ENCODE measurements around the gene GCNT4.

GCNT4 gene

DNA sequence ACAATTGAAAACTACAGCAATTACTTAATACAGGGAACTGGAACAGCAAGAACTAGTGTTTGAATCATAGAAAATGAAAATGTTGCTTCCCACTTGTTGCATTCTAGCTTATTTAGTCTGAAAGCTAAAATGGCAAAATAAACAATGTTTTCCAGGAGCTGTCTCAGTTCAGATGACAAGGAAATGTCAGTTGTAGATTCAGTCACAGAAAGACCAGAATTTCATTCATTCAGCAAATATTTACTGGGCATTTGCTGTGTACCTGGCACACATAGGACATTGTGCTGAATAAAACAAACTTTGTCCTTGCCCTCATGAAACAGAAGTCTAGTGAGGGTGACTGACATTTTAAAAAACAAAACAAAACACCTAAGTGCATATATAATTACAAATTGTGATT is 41.5 kb downstream of the GCNT4 start:
- DNase-seq, result no peak

DNA sequence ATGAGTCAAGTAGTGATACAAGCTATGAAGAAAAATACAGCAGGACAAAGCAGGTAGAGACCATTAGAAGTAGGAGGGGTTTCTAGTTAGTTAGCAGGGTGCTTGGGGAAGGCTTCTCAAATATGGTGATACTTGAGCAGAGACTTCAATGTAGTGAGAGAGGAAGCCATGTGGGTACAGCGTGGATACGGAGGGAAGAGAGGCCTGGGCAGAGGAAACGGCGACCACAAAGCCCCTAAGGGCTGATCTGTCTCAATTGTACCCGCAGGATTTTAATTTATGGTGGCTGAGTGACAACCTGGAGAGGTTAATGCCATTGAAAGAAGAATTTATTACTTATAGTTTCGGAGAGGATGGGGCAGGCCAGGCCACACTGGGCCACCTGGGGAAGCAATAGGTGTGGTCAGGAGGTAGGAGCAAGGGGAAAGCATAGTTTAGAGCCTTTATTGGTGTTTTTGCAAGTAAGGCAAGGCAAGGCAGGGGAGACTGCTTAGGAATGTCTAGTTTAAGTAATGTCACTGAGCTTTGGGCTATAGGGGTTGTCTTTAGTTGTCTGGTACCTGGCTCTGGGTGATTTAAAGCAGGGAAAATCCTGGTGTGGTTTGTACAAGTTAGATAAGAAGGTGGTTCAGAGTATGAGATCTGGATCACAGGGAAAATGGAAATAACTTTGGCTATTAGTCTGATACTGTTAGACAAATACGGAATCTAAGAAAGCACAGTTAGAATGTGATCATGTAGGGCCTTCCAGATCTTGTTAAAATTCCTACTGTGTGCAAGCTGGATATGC is 42.6 kb downstream of the GCNT4 start:
- DNase-seq, result no peak

DNA sequence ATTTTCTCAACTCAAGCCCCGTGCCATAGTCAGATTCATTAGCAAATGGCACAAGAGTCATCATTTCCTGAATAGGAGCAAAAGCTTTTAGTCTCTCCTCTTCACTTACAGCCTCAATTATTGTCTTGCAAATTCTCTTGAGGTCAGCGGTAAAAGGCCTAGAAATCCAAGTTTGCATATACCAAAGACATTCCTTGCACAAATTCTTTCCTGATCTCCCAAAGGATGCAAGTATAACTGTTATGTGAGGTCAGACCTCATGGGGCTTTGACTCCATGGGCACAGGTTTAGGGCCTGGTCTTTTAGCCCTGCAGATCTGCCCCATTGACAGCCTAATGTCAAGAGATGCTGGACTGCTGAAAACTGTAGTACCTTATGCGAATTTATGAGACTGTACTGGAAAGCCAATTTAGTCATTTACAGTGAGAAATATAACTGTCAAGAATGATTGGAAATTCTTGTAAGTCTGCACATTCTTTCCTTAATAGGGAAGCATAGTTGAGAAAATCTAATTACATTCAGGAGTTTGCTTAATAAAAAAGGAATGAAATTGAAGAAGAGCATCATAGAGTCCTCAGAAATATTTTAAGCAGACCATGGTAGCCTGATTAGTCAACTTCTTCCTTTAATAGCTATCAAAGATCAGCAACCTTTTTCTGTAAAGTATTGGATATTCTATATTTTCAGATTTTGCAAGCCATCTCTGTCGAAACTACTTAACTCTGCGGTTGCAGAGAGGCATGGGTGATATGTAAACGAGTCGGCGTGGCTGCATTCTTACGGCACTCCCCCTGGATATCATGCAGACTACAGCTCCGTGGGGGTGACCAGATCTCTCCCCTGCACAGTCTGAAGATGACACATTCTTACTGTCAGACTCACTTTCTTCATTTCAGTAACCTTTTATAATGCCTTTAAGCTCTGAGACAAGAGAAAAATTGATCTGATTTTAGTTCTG is 45.2 kb downstream of the GCNT4 start:
- DNase-seq, result peak; percentile 3

DNA sequence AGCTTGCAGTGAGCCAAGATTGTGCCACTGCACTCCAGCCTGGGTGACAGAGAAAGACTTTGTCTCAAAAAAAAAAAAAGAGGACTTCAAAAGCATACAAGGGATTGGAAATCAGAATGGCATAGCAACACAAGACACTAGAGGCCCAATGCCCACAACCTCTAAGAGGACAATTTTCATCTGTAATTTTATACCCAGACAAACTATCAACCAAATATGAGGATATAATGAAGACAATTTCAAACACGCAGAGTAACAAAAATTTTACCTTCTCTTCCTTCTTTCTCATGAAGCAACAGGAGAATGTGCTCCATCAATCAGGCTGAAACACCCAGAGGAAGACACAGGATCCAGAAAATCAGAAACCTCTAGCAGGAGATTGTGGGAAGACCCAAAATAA is 46.8 kb downstream of the GCNT4 start:
- DNase-seq, result no peak

Data from retina (tissue), 1 donor.